HL-60 (cell line): ENCODE results near the gene KRTAP5-9.
"Not testable (repeated sequence)": the region's sequence is repeated elsewhere in the genome, so short reads cannot be mapped to it uniquely, and the experiment has no call there.

ENCODE experiments used
- DNase-seq, 2 experiments: peaks; one replicate each; pipeline ENCODE4 v3.0.0-alpha.2; 2010 to 2020; ENCODE audit warnings: low read depth in 1 of 2, low spot score in 1 of 2
- H3K27ac ChIP-seq: fragments of 250-450 bp; sonication (Bioruptor Pico); replicated peaks from 2 replicates; pipeline ENCODE4 v1.5.1; 2020; ENCODE audit warnings: mild to moderate bottlenecking, moderate library complexity
- H3K27me3 ChIP-seq: fragments of 250-450 bp; sonication (Bioruptor Pico); 2 replicates; pipeline ENCODE4 v1.5.1; 2021; ENCODE audit warnings: mild to moderate bottlenecking, moderate library complexity; ENCODE audit not compliant: insufficient read depth, poor library complexity, severe bottlenecking
- H3K4me3 ChIP-seq: replicated peaks from 2 replicates; pipeline ENCODE4 v1.5.1; 2011; ENCODE audit warnings: mild to moderate bottlenecking, control low read depth, low read length; ENCODE audit not compliant: insufficient read depth
- GABPA ChIP-seq: IDR thresholded peaks from 2 replicates; pipeline ENCODE4 v1.6.1; 2012; ENCODE audit warnings: low read depth
- POLR2AphosphoS5 ChIP-seq: IDR thresholded peaks from 2 replicates; pipeline ENCODE4 v1.6.1; 2012; ENCODE audit warnings: low read depth
- SPI1 ChIP-seq: IDR thresholded peaks from 2 replicates; pipeline ENCODE4 v1.6.1; 2012; ENCODE audit warnings: low read depth, mild to moderate bottlenecking, borderline replicate concordance
- TF ChIP-seq, protein P1 (sequence below): IDR thresholded peaks from 2 replicates; pipeline ENCODE4 v1.6.1; 2012; ENCODE audit warnings: low read depth; ENCODE audit not compliant: insufficient replicate concordance
- TF ChIP-seq, protein P2 (sequence below): IDR thresholded peaks from one replicate; pipeline ENCODE4 v1.5.1; 2011; ENCODE audit warnings: low read length, control low read depth, inconsistent platforms; ENCODE audit not compliant: insufficient read depth

Gene KRTAP5-9

DNA sequence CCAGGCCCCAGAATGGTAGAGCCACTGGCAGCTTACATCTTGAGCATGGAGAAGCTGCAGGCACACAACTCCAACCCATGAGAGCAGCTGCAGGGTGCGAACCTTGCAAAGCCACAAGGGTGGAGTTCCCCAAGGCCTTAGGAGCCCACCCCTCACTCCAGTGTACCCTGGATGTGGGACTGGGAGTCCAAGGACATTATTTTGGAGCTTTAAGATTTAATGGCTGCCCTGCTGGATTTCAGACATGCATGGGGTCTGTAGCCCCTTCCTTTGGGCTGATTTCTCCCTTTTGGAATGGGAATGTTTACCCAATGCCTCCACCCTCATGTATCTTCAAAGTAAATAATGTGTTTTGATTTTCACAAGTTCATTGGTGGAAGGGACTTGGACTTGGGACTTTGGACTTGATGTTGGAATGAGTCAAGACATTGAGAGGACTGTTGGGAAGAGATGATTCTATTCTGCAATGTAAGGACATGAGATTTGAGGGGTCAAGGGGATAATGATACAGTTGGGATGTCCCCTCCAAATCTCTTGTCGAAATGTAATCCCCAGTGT is 22.2 kb upstream of the KRTAP5-9 start:
- Histone ChIP-seq H3K27ac (no peak overlapping the region), H3K4me3 (no peak overlapping the region), H3K27me3 (no peaks in the 10 kb centered on the region)
- DNase-seq: no peak
- TF ChIP-seq POLR2AphosphoS5 (no peak), GABPA (no peak), SPI1 (no peak)
- TF ChIP-seq, protein P1, sequence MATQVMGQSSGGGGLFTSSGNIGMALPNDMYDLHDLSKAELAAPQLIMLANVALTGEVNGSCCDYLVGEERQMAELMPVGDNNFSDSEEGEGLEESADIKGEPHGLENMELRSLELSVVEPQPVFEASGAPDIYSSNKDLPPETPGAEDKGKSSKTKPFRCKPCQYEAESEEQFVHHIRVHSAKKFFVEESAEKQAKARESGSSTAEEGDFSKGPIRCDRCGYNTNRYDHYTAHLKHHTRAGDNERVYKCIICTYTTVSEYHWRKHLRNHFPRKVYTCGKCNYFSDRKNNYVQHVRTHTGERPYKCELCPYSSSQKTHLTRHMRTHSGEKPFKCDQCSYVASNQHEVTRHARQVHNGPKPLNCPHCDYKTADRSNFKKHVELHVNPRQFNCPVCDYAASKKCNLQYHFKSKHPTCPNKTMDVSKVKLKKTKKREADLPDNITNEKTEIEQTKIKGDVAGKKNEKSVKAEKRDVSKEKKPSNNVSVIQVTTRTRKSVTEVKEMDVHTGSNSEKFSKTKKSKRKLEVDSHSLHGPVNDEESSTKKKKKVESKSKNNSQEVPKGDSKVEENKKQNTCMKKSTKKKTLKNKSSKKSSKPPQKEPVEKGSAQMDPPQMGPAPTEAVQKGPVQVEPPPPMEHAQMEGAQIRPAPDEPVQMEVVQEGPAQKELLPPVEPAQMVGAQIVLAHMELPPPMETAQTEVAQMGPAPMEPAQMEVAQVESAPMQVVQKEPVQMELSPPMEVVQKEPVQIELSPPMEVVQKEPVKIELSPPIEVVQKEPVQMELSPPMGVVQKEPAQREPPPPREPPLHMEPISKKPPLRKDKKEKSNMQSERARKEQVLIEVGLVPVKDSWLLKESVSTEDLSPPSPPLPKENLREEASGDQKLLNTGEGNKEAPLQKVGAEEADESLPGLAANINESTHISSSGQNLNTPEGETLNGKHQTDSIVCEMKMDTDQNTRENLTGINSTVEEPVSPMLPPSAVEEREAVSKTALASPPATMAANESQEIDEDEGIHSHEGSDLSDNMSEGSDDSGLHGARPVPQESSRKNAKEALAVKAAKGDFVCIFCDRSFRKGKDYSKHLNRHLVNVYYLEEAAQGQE: no peak
- TF ChIP-seq, protein P2, sequence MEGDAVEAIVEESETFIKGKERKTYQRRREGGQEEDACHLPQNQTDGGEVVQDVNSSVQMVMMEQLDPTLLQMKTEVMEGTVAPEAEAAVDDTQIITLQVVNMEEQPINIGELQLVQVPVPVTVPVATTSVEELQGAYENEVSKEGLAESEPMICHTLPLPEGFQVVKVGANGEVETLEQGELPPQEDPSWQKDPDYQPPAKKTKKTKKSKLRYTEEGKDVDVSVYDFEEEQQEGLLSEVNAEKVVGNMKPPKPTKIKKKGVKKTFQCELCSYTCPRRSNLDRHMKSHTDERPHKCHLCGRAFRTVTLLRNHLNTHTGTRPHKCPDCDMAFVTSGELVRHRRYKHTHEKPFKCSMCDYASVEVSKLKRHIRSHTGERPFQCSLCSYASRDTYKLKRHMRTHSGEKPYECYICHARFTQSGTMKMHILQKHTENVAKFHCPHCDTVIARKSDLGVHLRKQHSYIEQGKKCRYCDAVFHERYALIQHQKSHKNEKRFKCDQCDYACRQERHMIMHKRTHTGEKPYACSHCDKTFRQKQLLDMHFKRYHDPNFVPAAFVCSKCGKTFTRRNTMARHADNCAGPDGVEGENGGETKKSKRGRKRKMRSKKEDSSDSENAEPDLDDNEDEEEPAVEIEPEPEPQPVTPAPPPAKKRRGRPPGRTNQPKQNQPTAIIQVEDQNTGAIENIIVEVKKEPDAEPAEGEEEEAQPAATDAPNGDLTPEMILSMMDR: no peak

DNA sequence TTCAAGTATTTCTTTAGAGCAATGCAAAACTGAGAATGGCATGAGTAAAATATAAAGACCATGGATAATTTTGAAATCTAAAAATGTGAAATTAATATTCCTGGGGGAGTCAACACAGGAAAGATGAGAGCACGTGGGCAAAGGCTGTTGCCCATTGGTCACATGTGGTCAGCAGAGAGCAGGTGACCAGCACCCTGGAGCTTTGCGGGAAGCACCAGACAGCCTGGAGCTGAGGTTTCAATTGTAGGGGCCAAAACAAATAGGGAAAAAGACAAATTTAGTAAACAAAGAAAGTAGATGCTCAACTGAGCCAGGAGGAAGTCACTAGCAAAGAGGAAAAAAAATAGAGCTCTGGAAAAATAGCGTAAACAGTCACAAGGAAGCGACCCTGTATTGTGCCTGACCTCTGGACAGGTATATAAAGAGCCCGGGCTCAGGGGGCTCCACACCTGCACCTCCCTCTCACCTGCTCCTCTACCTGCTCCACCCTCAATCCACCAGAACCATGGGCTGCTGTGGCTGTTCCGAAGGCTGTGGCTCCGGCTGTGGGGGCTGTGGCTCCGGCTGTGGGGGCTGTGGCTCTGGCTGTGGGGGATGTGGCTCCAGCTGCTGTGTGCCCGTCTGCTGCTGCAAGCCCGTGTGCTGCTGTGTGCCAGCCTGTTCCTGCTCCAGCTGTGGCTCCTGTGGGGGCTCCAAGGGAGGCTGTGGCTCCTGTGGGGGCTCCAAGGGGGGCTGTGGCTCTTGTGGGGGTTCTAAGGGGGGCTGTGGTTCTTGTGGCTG is 21.2 kb upstream of the KRTAP5-9 start, which contains the start of gene KRTAP5-7:
Gene KRTAP5-7, plus strand, starts transcription at position 472 of the 780 bp plus-strand sequence. Its CDS starts 34 bp downstream, at position 506.
- H3K27ac ChIP-seq, DNase-seq: not testable (repeated sequence)

DNA sequence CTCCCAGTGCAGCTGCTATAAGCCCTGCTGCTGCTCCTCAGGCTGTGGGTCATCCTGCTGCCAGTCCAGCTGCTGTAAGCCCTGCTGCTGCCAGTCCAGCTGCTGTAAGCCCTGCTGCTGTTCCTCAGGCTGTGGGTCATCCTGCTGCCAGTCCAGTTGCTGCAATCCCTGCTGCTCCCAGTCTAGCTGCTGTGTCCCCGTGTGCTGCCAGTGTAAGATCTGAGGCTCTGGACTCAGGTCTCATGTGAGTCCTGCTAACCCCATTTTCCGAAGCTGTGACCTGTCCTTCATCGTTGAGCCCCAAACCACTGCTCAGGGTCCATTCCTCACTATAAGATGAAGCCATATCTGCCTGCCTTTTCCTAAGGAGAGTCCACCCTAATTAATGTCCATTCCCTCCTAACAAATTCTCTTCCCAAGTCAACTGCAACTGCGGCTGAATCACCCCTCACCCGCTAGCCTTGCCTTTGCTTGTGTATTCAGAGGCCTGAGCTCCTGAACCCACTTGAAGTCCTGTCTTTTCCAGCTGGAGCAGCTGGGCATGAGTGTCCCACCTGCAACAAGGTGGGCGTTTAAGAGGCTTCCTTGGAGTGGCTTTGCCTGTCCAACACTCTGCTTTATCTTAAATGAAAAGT is 20.5 kb upstream of the KRTAP5-9 start:
- no peak for DNase-seq
- Histone ChIP-seq H3K4me3 (no peak overlapping the region), H3K27me3 (no peaks in the 10 kb centered on the region), H3K27ac (no peak overlapping the region)
- TF ChIP-seq POLR2AphosphoS5 (no peak), GABPA (no peak), SPI1 (no peak)
- TF ChIP-seq, protein P2: no peak
- TF ChIP-seq, protein P1: no peak

More for the DNA sequence above, 21.2 kb upstream of the KRTAP5-9 start, which contains the start of gene KRTAP5-7:
- not testable (repeated sequence) for H3K27me3 ChIP-seq, H3K4me3 ChIP-seq
- TF ChIP-seq POLR2AphosphoS5: peak; percentile 59; the same call in 1 of the 2 replicates

DNA sequence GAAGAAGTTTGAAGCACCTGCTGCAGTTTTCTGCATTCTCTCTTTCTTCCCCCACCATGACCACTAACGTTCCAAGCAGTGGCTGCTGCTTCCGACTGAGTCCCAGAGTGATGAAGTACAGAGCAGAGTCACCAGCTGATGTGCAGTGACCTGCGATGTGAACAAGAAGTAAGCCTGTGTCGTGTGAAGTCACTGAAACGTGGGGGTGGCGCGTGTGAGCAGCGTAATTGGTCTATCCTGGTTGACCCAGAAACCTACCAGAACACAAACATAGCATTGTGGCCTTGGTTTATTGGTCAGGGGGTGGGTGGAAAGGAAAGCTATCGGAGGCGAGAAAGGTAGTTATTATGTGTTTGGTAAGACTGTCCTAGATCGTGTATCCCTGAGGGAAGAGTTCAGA is 17.6 kb upstream of the KRTAP5-9 start:
- Histone ChIP-seq H3K27me3 (no peaks in the 10 kb centered on the region), H3K27ac (no peak overlapping the region), H3K4me3 (no peak overlapping the region)
- DNase-seq: no peak
- TF ChIP-seq GABPA (no peak), SPI1 (no peak), POLR2AphosphoS5 (no peak)
- TF ChIP-seq, protein P1: no peak
- TF ChIP-seq, protein P2: no peak
